NB4 (cell line): ENCODE results near the gene POU3F1.

Source experiments
- DNase-seq: peaks from one replicate; pipeline ENCODE4 v3.0.0; 2010; ENCODE audit warnings: low read depth
- H3K4me3 ChIP-seq: one replicate; pipeline ENCODE4 v1.5.1; 2011; ENCODE audit warnings: mild to moderate bottlenecking, low read depth, low read length, moderate library complexity
- CTCF ChIP-seq: IDR thresholded peaks from one replicate; pipeline ENCODE4 v1.5.1; 2012; ENCODE audit warnings: low read depth, low read length
- MAX ChIP-seq: IDR thresholded peaks from 2 replicates; pipeline ENCODE4 v1.6.1; 2011; ENCODE audit warnings: low read depth, low read length
- MYC ChIP-seq: IDR thresholded peaks from 2 replicates; pipeline ENCODE4 v1.6.1; 2011; ENCODE audit warnings: low read depth, low read length
- POLR2A ChIP-seq: IDR thresholded peaks from 2 replicates; pipeline ENCODE4 v1.6.1; 2011; ENCODE audit warnings: mild to moderate bottlenecking; ENCODE audit not compliant: insufficient read length; ENCODE audit errors: extremely low read depth

The POU3F1 gene

GRCh38 chr1:38062361-38063288 is 16.0 kb upstream of the POU3F1 start:
- no peak for TF ChIP-seq POLR2A
- no peak for TF ChIP-seq MYC
- no peak for TF ChIP-seq MAX
- no peak for TF ChIP-seq CTCF
- no peak overlapping the region for H3K4me3 ChIP-seq
- no peak for DNase-seq

- no peak for TF ChIP-seq MYC
- TF ChIP-seq CTCF: no peak
- no peak for TF ChIP-seq MAX
- TF ChIP-seq POLR2A: no peak
- DNase-seq: no peak
- H3K4me3 ChIP-seq: no peak overlapping the region
These were observed 15.3 kb upstream of the POU3F1 start for GRCh38 chr1:38061883-38062328.

GRCh38 chr1:38061290-38061689 is 14.7 kb upstream of the POU3F1 start:
- TF ChIP-seq MAX (no peak), POLR2A (no peak), MYC (no peak)
- H3K4me3 ChIP-seq: no peak overlapping the region
- no peak for DNase-seq

- H3K4me3 ChIP-seq: no peak overlapping the region
- DNase-seq: no peak
- no peak for TF ChIP-seq MAX
- no peak for TF ChIP-seq POLR2A
- TF ChIP-seq CTCF: no peak
- TF ChIP-seq MYC: no peak
These were observed 13.9 kb upstream of the POU3F1 start for GRCh38 chr1:38060498-38060897.

- DNase-seq: no peak
- no peak overlapping the region for H3K4me3 ChIP-seq
- TF ChIP-seq POLR2A (no peak), MYC (no peak), MAX (no peak), CTCF (no peak)
These were observed 13.2 kb upstream of the POU3F1 start for GRCh38 chr1:38059635-38060250.

- no peak for DNase-seq
- H3K4me3 ChIP-seq: no peak overlapping the region
- no peak for TF ChIP-seq CTCF
- TF ChIP-seq POLR2A: no peak
- TF ChIP-seq MYC: no peak
- no peak for TF ChIP-seq MAX
These were observed 9.4 kb upstream of the POU3F1 start for GRCh38 chr1:38055965-38056364.
